ENCODE measurements around the gene TUSC2.

The TUSC2 gene

GRCh38 chr3:50323614-50324199, 4.3 kb downstream of the TUSC2 start:
- H3K36me3 ChIP-seq: peaks cover 41% of the 10 kb centered on the region

DNA sequence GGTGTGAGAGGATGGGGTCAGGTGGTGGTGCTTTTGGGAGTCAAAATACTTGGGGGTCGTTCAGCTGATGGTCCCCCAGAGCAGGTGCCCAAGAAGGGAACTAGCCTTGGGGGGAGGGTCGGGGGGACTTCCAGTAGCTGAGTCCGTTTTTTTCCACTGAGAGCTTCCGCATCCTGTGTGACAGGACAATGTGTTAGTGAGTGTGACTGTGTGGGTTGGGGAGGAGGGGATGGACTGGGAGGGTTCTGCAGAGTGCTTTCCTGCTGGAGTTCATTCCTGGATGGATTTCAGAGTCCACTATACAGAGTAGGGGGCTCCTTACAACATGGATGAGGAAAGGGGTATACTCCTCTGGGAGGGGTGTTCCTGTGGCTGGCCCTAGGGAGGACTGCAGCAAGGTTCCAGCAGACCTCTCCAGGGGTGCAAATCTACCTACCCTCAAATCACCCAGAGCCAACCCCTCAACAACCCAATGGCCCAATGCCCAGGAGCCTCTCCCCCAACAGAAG, 4.9 kb downstream of the TUSC2 start:
- H3K27ac ChIP-seq: no peak overlapping the region
- no peaks in the 10 kb centered on the region for H3K9me3 ChIP-seq (ENCODE audit: severe bottlenecking)
- peaks cover 46% of the 10 kb centered on the region for H3K36me3 ChIP-seq
- TF ChIP-seq, protein P1, sequence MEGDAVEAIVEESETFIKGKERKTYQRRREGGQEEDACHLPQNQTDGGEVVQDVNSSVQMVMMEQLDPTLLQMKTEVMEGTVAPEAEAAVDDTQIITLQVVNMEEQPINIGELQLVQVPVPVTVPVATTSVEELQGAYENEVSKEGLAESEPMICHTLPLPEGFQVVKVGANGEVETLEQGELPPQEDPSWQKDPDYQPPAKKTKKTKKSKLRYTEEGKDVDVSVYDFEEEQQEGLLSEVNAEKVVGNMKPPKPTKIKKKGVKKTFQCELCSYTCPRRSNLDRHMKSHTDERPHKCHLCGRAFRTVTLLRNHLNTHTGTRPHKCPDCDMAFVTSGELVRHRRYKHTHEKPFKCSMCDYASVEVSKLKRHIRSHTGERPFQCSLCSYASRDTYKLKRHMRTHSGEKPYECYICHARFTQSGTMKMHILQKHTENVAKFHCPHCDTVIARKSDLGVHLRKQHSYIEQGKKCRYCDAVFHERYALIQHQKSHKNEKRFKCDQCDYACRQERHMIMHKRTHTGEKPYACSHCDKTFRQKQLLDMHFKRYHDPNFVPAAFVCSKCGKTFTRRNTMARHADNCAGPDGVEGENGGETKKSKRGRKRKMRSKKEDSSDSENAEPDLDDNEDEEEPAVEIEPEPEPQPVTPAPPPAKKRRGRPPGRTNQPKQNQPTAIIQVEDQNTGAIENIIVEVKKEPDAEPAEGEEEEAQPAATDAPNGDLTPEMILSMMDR (IDR thresholded peaks at IDR 0.05; ENCODE audit: low read depth, low read length): no peak
- no peak overlapping the region for H3K4me3 ChIP-seq (ENCODE audit: low read depth, low read length)
- H3K27me3 ChIP-seq (ENCODE audit: insufficient read depth, low read depth, severe bottlenecking): no peaks in the 10 kb centered on the region
- DNase-seq: no peak

More at GRCh38 chr3:50323614-50324199, 4.3 kb downstream of the TUSC2 start:
- no peaks in the 10 kb centered on the region for H3K9me3 ChIP-seq (ENCODE audit: severe bottlenecking)
- TF ChIP-seq, protein P1 (IDR thresholded peaks at IDR 0.05; ENCODE audit: low read depth, low read length): no peak
- no peak for DNase-seq
- no peak overlapping the region for H3K27ac ChIP-seq
- no peak overlapping the region for H3K4me3 ChIP-seq (ENCODE audit: low read depth, low read length)
- no peaks in the 10 kb centered on the region for H3K27me3 ChIP-seq (ENCODE audit: insufficient read depth, low read depth, severe bottlenecking)

DNA sequence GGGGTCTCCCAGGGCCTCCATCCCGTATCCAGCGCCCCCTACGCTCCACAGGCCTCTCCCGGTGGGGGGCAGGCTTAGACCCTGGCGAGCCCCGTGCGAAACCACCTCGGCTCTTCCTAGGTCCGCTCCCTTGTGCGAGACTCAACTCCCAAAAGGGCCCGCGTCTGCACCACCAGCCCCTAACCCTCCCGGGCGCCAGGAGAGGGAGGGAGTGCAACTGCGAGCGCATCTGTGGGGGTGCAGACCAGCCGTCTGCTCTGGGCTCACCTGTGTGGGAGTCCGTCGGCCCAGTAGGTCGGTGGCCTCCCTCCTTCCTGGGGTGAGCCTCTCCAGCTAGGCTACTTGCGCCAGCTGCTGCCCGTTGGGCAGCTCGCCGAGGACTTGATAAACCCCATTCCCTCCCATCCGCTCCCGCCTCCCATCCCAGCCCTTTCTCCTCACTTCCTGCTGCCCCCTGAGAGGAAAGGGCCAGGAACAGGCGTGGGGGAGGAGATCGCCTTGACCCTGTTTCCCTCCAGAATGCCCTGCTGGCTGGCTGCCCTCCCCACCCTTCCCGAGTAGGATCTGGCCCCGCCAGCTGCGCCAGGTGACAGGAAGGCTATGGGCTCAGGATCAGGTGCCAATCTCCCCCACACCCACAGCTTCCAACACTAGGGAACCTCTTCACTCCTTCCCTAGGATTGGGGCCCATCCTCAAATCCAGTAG, 5.5 kb downstream of the TUSC2 start, which contains the start of gene HYAL2:
HYAL2 (minus strand) TSS at position 360 of the 706 bp plus-strand sequence. CDS start 2,256 bp downstream, outside the sequence.
- no peak for DNase-seq
- Histone ChIP-seq H3K27ac (peak within 1 kb of the TSS; percentile 100), H3K27me3 (ENCODE audit: insufficient read depth, low read depth, severe bottlenecking) (no peaks in the 10 kb centered on the region), H3K9me3 (ENCODE audit: severe bottlenecking) (no peaks in the 10 kb centered on the region), H3K4me3 (ENCODE audit: low read depth, low read length) (peak within 1 kb of the TSS; percentile 74), H3K36me3 (peaks cover 48% of the 10 kb centered on the region)
- TF ChIP-seq, protein P1 (IDR thresholded peaks at IDR 0.05; ENCODE audit: low read depth, low read length): no peak

DNA sequence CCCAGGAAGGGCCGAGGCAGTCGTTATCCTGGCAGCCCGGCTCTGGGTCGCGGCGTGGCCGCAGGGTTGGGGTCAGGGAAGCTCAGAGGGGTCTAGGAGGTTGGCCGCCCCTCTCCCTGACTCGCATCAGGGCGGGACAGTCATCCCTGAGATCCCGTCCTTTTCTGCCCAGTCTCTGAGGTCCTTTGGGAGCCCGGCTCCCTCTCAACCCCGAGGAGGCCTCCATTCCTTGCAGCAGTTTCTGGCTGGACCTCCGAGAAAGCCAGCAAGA, 6.0 kb downstream of the TUSC2 start:
- Histone ChIP-seq H3K27me3 (ENCODE audit: insufficient read depth, low read depth, severe bottlenecking) (no peaks in the 10 kb centered on the region), H3K27ac (peak overlapping the region; percentile 100), H3K9me3 (ENCODE audit: severe bottlenecking) (no peaks in the 10 kb centered on the region), H3K36me3 (peaks cover 52% of the 10 kb centered on the region), H3K4me3 (ENCODE audit: low read depth, low read length) (peak overlapping the region; percentile 74)
- TF ChIP-seq, protein P1 (IDR thresholded peaks at IDR 0.05; ENCODE audit: low read depth, low read length): no peak
- no peak for DNase-seq

- Histone ChIP-seq H3K4me3 (ENCODE audit: low read depth, low read length) (peak overlapping the region; percentile 74), H3K27me3 (ENCODE audit: insufficient read depth, low read depth, severe bottlenecking) (no peaks in the 10 kb centered on the region), H3K36me3 (peaks cover 55% of the 10 kb centered on the region), H3K27ac (peak overlapping the region; percentile 100), H3K9me3 (ENCODE audit: severe bottlenecking) (no peaks in the 10 kb centered on the region)
- TF ChIP-seq, protein P1 (IDR thresholded peaks at IDR 0.05; ENCODE audit: low read depth, low read length): peak; percentile 78
- peak; percentile 92 for DNase-seq
Observed at GRCh38 chr3:50321336-50322114, 6.5 kb downstream of the TUSC2 start.

Data from WERI-Rb-1 (cell line).